A204.1 (cell line): ENCODE results near the gene SCYL3.
"Not testable (repeated sequence)": the region's sequence is repeated elsewhere in the genome, so short reads cannot be mapped to it uniquely, and the experiment has no call there.

Experiments
- FAIRE-seq: peaks from 2 replicates; lab custom pipeline; 2012; peaks lifted over from hg19 to GRCh38; lab: Jason Lieb, UNC

SCYL3 gene

DNA sequence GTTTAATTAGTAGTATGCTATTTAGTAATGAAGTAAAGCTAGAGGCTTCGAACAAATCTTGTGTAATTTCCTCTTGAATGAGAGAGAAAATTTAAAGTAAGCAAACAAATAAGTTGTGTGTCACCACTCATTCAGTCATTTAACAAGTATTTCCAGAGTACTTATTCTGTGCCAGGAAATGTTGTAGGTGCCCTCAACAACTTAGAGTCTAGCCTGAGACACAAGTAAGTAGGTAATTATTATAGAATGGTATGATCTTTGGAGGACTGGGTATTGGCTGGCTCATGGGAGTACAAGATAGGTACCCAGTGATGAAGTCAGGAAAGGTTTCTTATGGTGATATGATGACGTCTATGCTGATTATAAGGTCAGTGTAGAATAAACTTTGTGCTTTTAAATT, 81.6 kb downstream of the SCYL3 start:
- FAIRE-seq: no peak

DNA sequence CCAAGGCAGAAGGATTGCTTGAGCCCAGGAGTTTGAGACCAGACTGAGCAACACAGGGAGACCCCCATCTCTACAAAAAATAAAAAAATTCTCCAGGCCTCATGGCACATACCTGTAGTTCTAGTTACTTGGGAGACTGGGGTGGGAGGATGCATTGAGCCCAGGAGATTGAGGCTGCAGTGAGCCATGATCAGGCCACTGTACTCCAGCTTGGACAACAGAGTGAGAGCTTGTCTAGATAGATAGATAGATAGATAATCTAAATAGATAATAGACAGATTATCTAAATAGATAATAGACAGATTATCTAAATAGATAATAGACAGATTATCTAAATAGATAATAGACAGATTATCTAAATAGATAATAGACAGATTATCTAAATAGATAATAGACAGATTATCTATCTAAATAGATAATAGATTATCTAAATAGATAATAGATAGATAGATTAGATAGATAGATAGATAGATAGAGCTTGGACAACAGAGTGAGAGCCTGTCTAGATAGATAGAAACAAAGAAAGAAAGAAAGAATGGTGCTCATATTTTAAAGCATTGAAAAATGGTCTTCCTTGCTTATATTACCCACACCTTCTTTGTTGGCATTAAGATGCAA, 82.2 kb downstream of the SCYL3 start:
- not testable (repeated sequence) for FAIRE-seq

DNA sequence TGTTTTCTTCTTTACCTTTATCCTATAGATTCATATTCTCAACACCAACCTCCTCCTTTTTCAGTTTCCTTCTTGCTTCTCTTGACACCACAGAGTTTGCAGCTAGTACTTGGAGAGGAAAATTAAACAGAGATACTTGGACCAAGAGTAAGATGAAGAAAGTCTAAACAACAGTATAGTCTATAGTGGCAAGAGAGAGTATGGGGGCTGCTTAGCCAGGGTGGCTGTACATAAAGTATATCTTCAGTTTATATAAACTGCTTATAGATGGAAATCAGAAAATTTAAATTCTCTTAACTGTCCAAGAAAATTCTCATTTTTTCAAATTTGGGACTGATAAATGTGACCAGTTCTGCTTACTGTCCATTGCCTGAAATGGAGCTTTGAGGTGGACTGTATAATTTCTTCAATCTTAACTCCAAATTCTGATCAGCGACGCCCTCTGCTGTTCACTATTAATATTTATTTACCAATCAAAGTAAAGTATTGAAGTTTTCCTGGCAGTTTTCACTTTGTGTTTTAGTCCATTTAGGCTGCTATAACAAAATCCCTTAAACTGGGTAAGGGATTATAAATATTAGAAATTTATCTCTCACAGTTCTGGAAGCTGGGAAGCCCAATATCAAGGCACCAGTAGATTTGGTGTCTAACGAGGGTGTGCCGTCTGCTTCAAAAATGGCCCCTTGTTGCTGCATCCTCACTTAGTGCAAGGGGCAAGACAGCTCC, 84.2 kb downstream of the SCYL3 start:
- FAIRE-seq: peak; percentile 95

DNA sequence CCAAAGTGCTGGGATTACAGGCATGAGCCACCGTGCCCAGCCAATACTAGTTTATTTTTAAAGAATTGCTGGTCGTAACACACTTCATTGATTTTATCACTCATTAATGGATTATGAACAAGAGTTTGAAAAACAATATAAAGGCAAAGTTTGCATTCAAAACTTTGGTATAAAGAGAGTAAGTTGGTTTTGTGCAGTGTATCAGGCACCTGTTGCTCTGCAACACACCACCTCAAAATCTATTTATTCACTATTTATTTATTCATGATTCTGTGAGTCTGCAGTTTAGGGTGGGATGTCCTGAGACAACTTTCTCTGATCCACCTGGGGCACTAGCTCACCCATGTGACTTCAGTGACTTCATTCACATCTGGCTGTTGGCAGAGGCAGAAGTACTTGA, 88.8 kb downstream of the SCYL3 start:
- no peak for FAIRE-seq

DNA sequence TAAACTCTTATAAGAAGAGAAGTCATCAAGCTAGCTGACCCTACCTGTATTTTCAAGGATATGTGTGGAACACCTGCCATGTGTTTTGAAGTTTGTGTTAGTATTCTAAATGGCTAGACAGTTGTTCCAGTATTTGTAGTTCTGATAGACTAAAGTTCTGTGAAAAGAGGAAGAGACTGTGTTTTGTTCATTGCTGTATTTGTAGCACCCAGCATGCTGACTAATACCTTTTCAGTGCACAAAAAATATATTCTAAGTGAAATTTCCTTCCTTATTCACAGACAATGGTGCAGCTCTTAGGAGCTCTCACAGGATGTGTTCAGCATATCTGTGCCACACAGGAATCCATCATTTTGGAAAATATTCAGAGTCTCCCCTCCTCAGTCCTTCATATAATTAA, 90.8 kb downstream of the SCYL3 start:
- FAIRE-seq: no peak
